Measurements from ENCODE around the gene PTX3.

Gene PTX3

DNA sequence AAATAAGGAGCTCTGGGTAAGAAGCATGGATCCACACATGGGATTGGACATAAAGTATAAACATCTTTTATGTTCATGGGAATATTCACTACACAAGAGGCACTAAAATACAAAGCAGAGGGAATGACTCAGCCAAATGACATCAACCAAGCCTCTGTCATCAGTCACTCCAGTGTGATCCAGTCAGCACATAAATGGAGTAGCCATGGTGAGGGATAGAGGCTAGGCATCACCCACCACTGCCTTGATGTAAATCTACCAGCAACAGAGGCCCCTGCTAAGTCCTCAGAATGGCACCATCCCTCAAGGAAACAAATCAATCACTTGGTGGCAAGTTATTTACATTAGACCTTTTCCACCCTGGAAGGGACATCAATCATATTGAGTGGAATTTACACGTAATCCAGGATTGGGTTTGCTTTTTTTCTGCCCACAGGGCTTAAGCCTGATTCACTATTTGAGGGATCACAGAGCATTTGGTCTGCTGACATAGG is 39.3 kb downstream of the PTX3 start:
- H3K36me3 ChIP-seq (ENCODE audit: control insufficient read depth, insufficient read depth, low read length), result no peaks in the 10 kb centered on the region
- no peak for DNase-seq (ENCODE audit: extremely low read depth, insufficient read length)
- TF ChIP-seq, protein P1, sequence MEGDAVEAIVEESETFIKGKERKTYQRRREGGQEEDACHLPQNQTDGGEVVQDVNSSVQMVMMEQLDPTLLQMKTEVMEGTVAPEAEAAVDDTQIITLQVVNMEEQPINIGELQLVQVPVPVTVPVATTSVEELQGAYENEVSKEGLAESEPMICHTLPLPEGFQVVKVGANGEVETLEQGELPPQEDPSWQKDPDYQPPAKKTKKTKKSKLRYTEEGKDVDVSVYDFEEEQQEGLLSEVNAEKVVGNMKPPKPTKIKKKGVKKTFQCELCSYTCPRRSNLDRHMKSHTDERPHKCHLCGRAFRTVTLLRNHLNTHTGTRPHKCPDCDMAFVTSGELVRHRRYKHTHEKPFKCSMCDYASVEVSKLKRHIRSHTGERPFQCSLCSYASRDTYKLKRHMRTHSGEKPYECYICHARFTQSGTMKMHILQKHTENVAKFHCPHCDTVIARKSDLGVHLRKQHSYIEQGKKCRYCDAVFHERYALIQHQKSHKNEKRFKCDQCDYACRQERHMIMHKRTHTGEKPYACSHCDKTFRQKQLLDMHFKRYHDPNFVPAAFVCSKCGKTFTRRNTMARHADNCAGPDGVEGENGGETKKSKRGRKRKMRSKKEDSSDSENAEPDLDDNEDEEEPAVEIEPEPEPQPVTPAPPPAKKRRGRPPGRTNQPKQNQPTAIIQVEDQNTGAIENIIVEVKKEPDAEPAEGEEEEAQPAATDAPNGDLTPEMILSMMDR (IDR thresholded peaks at IDR 0.05; ENCODE audit: insufficient read depth, low read length, poor library complexity, severe bottlenecking), result no peak
- no peaks in the 10 kb centered on the region for H3K27me3 ChIP-seq (replicated peaks; ENCODE audit: control insufficient read depth, insufficient read depth, low read length)
- H3K4me3 ChIP-seq (replicated peaks; ENCODE audit: low read depth, low read length), result no peak overlapping the region

DNA sequence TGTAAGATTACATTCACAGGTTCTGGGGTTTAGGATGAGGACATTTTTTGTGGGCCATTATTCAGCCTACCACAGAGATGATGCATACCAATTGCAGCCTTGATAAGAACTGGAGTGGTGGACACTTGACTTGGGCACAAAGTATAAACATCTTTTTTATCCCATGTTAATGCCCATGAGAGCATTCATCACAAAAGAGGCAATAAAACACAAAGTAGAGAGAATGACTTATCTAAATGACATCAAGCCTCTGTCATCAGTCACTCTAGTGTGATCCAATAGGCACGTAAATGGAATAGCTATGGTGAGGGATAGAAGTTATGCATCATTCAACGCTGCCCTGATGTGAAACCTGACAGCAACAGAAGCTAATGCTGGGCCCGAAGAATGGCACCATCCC is 40.8 kb downstream of the PTX3 start:
- no peak overlapping the region for H3K4me3 ChIP-seq (replicated peaks; ENCODE audit: low read depth, low read length)
- H3K36me3 ChIP-seq (ENCODE audit: control insufficient read depth, insufficient read depth, low read length), result no peaks in the 10 kb centered on the region
- DNase-seq (ENCODE audit: extremely low read depth, insufficient read length), result no peak
- H3K27me3 ChIP-seq (replicated peaks; ENCODE audit: control insufficient read depth, insufficient read depth, low read length), result no peaks in the 10 kb centered on the region
- TF ChIP-seq, protein P1 (IDR thresholded peaks at IDR 0.05; ENCODE audit: insufficient read depth, low read length, poor library complexity, severe bottlenecking), result no peak

DNA sequence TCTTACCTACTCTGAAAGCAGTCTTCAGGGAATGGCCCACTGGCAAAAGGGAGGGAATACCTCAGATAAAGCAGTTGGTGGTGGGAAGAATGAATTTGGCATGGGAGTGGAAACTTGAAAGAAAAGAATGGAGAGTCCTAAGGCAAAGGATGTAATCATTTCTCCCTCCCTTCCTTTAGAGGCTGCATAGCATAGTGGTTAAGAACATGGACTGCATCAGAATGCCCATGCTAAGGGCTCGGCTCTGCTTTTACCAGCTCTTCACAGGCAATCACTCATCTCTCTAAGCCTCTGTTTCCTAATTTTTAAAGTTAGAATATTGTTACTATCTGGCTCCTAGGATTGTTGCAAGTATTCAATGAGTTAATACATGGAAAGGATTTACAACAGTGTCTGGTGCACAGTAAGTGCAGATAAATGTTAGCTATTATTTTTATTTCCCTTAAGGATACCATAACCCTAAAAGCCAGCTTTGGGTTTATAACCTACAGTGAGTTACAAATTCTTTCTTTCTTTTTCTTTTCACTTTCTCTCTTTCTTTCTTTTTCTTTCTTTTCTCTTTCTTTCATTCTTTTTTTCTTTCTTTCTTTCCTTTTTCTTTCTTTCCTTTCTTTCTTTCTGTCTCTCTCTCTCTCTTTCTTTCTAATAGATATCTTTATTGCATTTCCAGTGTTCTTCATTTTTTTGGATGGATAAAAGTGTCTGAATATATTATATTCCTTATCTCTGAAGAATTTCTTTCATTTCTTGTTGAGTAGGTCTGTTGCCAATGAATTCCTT is 43.0 kb downstream of the PTX3 start:
- TF ChIP-seq, protein P1 (IDR thresholded peaks at IDR 0.05; ENCODE audit: insufficient read depth, low read length, poor library complexity, severe bottlenecking), result no peak
- DNase-seq (ENCODE audit: extremely low read depth, insufficient read length), result no peak
- H3K27me3 ChIP-seq (replicated peaks; ENCODE audit: control insufficient read depth, insufficient read depth, low read length), result no peaks in the 10 kb centered on the region

DNA sequence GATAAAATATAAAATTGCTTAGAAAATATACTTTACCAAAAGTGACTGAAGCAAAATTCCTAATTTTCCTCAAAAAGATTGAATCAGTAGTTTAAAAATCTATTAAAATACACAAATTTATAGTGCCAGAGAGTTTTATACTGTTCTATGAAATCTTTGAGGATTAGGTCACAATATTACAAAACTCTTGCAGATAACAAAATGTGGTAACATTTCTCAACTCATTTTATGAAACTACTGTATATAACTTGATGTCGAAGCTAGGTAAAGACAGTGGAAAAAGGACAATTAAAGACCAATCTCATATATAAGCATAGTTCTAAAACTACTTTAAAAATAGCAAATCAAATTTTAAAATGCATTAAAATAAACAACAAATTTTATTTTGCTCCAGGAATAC is 50.7 kb downstream of the PTX3 start:
- H3K36me3 ChIP-seq (ENCODE audit: control insufficient read depth, insufficient read depth, low read length), result no peaks in the 10 kb centered on the region
- H3K27me3 ChIP-seq (replicated peaks; ENCODE audit: control insufficient read depth, insufficient read depth, low read length), result no peaks in the 10 kb centered on the region
- TF ChIP-seq, protein P1 (IDR thresholded peaks at IDR 0.05; ENCODE audit: insufficient read depth, low read length, poor library complexity, severe bottlenecking), result no peak
- no peak for DNase-seq (ENCODE audit: extremely low read depth, insufficient read length)
- H3K4me3 ChIP-seq (replicated peaks; ENCODE audit: low read depth, low read length), result no peak overlapping the region

More for the DNA sequence above, 43.0 kb downstream of the PTX3 start:
- Histone ChIP-seq H3K4me3 (replicated peaks; ENCODE audit: low read depth, low read length) (no peak overlapping the region), H3K36me3 (ENCODE audit: control insufficient read depth, insufficient read depth, low read length) (no peaks in the 10 kb centered on the region)

DNA sequence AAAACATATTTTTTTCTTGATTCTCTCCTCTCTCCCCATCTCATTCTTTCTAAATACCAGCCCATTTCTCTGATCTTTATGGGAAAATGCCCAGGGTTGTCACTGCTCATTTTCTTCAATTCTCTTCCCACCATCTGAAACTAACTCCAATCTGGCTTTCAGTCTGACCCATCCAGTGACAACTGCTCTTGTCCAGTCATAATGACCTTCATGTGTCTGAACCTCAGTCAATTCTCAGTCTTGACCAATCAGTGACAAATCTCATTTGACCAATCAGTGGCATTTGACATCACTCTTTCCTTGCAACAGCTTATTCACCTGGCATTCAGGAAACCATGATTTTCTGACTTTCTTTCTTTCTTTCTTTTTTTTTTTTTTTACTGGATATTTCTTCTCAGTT is 51.5 kb downstream of the PTX3 start:
- no peaks in the 10 kb centered on the region for H3K36me3 ChIP-seq (ENCODE audit: control insufficient read depth, insufficient read depth, low read length)
- DNase-seq (ENCODE audit: extremely low read depth, insufficient read length), result no peak
- no peaks in the 10 kb centered on the region for H3K27me3 ChIP-seq (replicated peaks; ENCODE audit: control insufficient read depth, insufficient read depth, low read length)
- no peak overlapping the region for H3K4me3 ChIP-seq (replicated peaks; ENCODE audit: low read depth, low read length)
- TF ChIP-seq, protein P1 (IDR thresholded peaks at IDR 0.05; ENCODE audit: insufficient read depth, low read length, poor library complexity, severe bottlenecking), result no peak

Measured in GM06990 (cell line).